Natural killer cell (primary cell): ENCODE results near the gene TMEM145. TPM values are rescaled to one million over a fixed set of nuclear protein-coding genes. Genes with fewer than 3 reads are reported as not detected.

Experiments used
- ATAC-seq, 3 donors: fragments of 150-1000 bp in 2 of 3; fragments of 200-7000 bp in 1 of 3; cut with Tn5 transposase; 1 replicate in 1 of 3; 2 replicates in 2 of 3; pipeline ENCODE4 v1.10.0; 2021; ENCODE audit warnings: mild to moderate bottlenecking in 2 of 3, moderate library complexity in 2 of 3
- DNase-seq, 2 donors: peaks; one replicate each; pipeline versions ENCODE4 v3.0.0 to v3.0.0-alpha.2; 2013 to 2021; ENCODE audit warnings: mixed read lengths in 1 of 2
- H3K27ac ChIP-seq: one replicate; pipeline ENCODE4 v1.5.1; 2013; ENCODE audit warnings: mild to moderate bottlenecking, low read length
- H3K27me3 ChIP-seq: one replicate; pipeline ENCODE4 v1.6.1; 2013; ENCODE audit warnings: low read length; ENCODE audit not compliant: control insufficient read depth, insufficient read depth
- H3K36me3 ChIP-seq: one replicate; pipeline ENCODE4 v1.6.1; 2013; ENCODE audit warnings: low read length; ENCODE audit not compliant: control insufficient read depth, insufficient read depth
- H3K4me1 ChIP-seq: one replicate; pipeline ENCODE4 v1.6.1; 2013; ENCODE audit warnings: low read length; ENCODE audit not compliant: control insufficient read depth, insufficient read depth
- H3K4me3 ChIP-seq: one replicate; pipeline ENCODE4 v1.5.1; 2013; ENCODE audit warnings: low read length
- H3K9me3 ChIP-seq: one replicate; pipeline ENCODE4 v1.6.1; 2013; ENCODE audit warnings: low read length; ENCODE audit not compliant: control insufficient read depth, insufficient read depth
- H3K27ac Mint-ChIP-seq, 2 donors: one replicate each; pipeline ENCODE4 v1.8.0; 2022; ENCODE audit warnings: mild to moderate bottlenecking in 2 of 2, mixed read lengths in 2 of 2, moderate library complexity in 1 of 2
- H3K27me3 Mint-ChIP-seq, 2 donors: one replicate each; pipeline ENCODE4 v1.8.0; 2022; ENCODE audit warnings: low read depth in 2 of 2, mixed read lengths in 2 of 2
- H3K36me3 Mint-ChIP-seq: one replicate; pipeline ENCODE4 v1.8.0; 2022; ENCODE audit warnings: mixed read lengths
- H3K4me1 Mint-ChIP-seq, 2 donors: one replicate each; pipeline ENCODE4 v1.8.0; 2022; ENCODE audit warnings: mixed read lengths in 2 of 2
- H3K4me3 Mint-ChIP-seq: one replicate; pipeline ENCODE4 v1.8.0; 2022; ENCODE audit warnings: mild to moderate bottlenecking, moderate library complexity, mixed read lengths
- H3K9me3 Mint-ChIP-seq, 2 donors: one replicate each; pipeline ENCODE4 v1.8.0; 2022; ENCODE audit warnings: mixed read lengths in 2 of 2
- WGBS: methylation state at CpG from one replicate; pipeline ENCODE4 v1.1.7; 2013; ENCODE audit warnings: missing lambda C conversion rate; ENCODE audit not compliant: insufficient coverage; 5-methylcytosine and 5-hydroxymethylcytosine counted together
- intact Hi-C: fragments of 100-400 bp; cut with micrococcal nuclease; formaldehyde crosslinking; loops from one replicate; pipeline ENCODE4 v1.14.2; 2022
- total RNA-seq, 4 donors: library from RNA; stranded (reverse); fragments of 120-200 nt in 1 of 4; gene quantifications; one replicate each; pipeline versions ENCODE4 v1.2.3 to v1.2.4, GENCODE V29; 2013 to 2022
- TF ChIP-seq, protein P1 (sequence below): fragments of 200-600 bp; IDR thresholded peaks from one replicate; pipeline ENCODE4 v1.8.0; 2022; ENCODE audit warnings: antibody characterized with exemption

The TMEM145 gene
- total RNA-seq, 3 donors from 2014 or later (not counting 1 experiment from before 2014, with no cell fraction given) = not detected

DNA sequence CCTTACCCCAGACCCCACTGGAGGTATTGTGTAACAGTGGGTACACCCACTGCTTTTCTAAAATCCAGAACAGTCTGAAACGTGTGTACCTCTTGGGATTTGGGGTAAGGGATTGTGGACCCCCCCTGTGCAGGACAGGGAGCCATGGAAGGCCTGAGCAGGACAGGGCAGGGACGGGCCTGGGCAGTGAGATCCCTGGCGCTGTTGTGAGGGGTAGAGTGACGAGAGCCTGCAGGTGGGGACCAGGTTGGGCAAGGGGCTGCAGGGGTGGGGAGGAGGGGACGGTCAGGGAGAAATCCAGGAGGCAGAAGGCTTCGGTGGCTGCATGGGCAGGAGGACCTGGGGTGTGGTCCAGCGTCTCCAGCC, 48.4 kb downstream of the TMEM145 start:
- no peak for DNase-seq
- Mint-ChIP-seq H3K27ac (no peak overlapping the region), H3K27me3 (no peaks in the 10 kb centered on the region), H3K4me3 (no peak overlapping the region), H3K9me3 (no peaks in the 10 kb centered on the region), H3K4me1 (no peaks in the 10 kb centered on the region), H3K36me3 (peaks cover 6% of the 10 kb centered on the region)
- Histone ChIP-seq H3K4me3 (no peak overlapping the region), H3K27me3 (no peaks in the 10 kb centered on the region), H3K9me3 (no peaks in the 10 kb centered on the region), H3K36me3 (peaks cover 5% of the 10 kb centered on the region), H3K4me1 (peaks cover 14% of the 10 kb centered on the region), H3K27ac (no peak overlapping the region)
- ATAC-seq = no peak
- TF ChIP-seq, protein P1, sequence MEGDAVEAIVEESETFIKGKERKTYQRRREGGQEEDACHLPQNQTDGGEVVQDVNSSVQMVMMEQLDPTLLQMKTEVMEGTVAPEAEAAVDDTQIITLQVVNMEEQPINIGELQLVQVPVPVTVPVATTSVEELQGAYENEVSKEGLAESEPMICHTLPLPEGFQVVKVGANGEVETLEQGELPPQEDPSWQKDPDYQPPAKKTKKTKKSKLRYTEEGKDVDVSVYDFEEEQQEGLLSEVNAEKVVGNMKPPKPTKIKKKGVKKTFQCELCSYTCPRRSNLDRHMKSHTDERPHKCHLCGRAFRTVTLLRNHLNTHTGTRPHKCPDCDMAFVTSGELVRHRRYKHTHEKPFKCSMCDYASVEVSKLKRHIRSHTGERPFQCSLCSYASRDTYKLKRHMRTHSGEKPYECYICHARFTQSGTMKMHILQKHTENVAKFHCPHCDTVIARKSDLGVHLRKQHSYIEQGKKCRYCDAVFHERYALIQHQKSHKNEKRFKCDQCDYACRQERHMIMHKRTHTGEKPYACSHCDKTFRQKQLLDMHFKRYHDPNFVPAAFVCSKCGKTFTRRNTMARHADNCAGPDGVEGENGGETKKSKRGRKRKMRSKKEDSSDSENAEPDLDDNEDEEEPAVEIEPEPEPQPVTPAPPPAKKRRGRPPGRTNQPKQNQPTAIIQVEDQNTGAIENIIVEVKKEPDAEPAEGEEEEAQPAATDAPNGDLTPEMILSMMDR = no peak
- intact Hi-C loops = no loop called here
- WGBS = 88% methylated on average over 7 of the region's 7 CpGs

DNA sequence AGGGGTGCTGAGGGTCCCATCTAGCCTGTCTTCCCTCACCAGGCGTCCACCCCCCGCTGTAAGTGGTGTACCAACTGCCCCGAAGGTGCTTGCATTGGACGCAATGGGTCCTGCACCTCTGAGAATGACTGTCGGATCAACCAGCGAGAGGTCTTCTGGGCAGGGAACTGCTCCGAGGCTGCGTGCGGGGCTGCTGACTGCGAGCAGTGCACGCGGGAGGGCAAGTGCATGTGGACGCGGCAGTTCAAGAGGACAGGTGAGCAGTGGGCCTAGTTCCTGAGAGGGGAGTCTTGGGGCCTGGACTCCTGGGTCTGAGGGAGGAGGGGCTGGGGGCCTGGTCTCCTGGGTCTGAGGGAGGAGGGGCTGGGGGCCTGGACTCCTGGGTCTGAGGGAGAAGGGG, 49.2 kb downstream of the TMEM145 start:
- WGBS = 95% methylated on average over 14 of the region's 14 CpGs
- Histone ChIP-seq H3K4me3 (no peak overlapping the region), H3K4me1 (peaks cover 14% of the 10 kb centered on the region), H3K27ac (no peak overlapping the region), H3K36me3 (no peaks in the 10 kb centered on the region), H3K9me3 (no peaks in the 10 kb centered on the region), H3K27me3 (no peaks in the 10 kb centered on the region)
- ATAC-seq (no peak), DNase-seq (no peak)
- no peaks in the 10 kb centered on the region for H3K27me3 Mint-ChIP-seq
- no peak overlapping the region for H3K4me3 Mint-ChIP-seq
- no peaks in the 10 kb centered on the region for H3K9me3 Mint-ChIP-seq
- TF ChIP-seq, protein P1 = no peak
- intact Hi-C loops = no loop called here
- H3K27ac Mint-ChIP-seq = no peak overlapping the region
- peaks cover 6% of the 10 kb centered on the region for H3K36me3 Mint-ChIP-seq
- no peaks in the 10 kb centered on the region for H3K4me1 Mint-ChIP-seq

DNA sequence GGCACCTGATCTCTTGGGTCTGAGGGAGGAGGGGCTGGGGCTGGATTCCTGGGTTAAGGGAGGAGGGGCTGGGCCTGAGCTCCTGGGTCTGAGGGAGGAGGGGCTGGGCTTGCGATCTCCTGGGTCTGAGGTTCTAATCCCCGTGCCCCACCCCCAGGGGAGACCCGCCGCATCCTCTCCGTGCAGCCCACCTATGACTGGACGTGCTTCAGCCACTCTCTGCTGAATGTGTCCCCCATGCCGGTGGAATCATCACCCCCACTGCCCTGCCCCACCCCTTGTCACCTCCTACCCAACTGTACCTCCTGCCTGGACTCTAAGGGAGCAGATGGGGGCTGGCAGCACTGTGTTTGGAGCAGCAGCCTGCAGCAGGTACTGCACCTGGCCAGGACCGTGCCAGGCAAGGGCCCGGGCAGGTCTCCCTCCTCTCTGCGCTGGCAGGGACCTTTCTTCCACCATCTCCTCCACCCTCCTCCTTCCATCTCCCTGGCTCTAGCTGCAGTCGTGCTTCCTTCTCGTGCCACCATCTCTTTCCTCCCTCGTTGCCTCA, 49.9 kb downstream of the TMEM145 start:
- Histone ChIP-seq H3K9me3 (no peaks in the 10 kb centered on the region), H3K36me3 (no peaks in the 10 kb centered on the region), H3K4me3 (no peak overlapping the region), H3K4me1 (peaks cover 14% of the 10 kb centered on the region), H3K27ac (peak overlapping the region; percentile 31), H3K27me3 (no peaks in the 10 kb centered on the region)
- 94% methylated on average over 12 of the region's 13 CpGs for WGBS
- no peaks in the 10 kb centered on the region for H3K9me3 Mint-ChIP-seq
- ATAC-seq = peak in 1 of 3 donors; percentile 21
- H3K4me1 Mint-ChIP-seq = no peaks in the 10 kb centered on the region
- H3K27me3 Mint-ChIP-seq = no peaks in the 10 kb centered on the region
- intact Hi-C loops = no loop called here
- DNase-seq = no peak
- TF ChIP-seq, protein P1 = no peak
- H3K4me3 Mint-ChIP-seq = no peak overlapping the region
- peaks cover 6% of the 10 kb centered on the region for H3K36me3 Mint-ChIP-seq
- H3K27ac Mint-ChIP-seq = peak overlapping the region in 1 of 2 donors; percentile 2
